GM18517 (cell line): Measurements from ENCODE around the gene DNAJC8.
A peak's percentile ranks its signal among the peaks of the same experiment; 100 is the strongest.

ENCODE experiments used
- ATAC-seq: cut with Tn5 transposase; IDR thresholded peaks from one replicate; pipeline ENCODE4 v1.9.1; 2021; ENCODE audit warnings: mild to moderate bottlenecking, moderate library complexity; ENCODE audit not compliant: unreplicated experiment

DNAJC8 gene

DNA sequence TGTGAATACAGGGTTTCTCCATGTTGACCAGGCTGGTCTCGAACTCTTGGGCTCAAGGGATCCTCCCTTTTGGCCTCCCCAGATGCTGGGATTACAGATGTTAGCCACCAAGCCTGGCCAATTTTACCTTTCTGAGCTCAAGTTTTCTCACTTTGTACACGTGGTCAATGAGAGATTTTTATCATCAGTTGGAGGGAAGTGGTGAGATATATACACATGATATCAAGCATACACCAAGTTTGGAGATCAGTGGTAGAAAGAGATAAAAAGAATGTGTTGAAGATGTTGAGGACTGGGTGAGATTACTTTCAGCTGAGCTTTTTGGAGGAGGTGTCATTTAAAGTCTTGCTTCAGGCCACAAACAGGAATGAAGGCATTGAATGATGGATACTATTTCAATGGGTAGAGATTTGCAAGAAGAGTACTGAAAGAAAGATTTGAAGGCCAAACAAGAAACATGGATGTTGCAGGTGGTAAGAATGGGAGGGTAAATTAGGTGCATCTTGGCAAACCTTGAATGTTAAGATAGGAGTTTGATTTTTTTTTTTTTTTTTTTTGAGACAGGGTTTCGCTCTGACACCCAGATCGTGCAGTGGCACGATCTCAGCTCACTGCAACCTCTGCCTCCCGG, 23.5 kb upstream of the DNAJC8 start:
- ATAC-seq: no peak

DNA sequence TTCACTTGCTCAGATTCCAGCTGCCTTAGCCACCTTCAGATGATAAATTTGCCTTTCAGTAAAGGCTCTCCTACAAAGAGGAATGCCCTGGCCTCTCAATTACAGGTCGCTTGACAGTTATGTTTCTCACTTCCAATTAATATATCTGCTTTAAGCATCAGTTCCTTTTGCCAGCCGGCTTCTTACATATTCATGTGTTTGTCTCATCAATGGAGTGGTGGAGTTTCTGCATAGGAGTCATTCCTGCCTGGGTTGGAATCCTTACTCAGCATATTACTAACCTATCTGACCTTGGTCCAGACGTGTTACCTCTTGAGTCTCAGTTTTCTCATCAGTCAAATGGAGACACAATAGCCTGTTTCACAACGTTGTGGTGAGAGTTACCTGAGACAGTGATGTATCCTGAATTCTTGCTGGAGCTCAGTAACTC, 17.1 kb upstream of the DNAJC8 start:
- ATAC-seq: no peak

DNA sequence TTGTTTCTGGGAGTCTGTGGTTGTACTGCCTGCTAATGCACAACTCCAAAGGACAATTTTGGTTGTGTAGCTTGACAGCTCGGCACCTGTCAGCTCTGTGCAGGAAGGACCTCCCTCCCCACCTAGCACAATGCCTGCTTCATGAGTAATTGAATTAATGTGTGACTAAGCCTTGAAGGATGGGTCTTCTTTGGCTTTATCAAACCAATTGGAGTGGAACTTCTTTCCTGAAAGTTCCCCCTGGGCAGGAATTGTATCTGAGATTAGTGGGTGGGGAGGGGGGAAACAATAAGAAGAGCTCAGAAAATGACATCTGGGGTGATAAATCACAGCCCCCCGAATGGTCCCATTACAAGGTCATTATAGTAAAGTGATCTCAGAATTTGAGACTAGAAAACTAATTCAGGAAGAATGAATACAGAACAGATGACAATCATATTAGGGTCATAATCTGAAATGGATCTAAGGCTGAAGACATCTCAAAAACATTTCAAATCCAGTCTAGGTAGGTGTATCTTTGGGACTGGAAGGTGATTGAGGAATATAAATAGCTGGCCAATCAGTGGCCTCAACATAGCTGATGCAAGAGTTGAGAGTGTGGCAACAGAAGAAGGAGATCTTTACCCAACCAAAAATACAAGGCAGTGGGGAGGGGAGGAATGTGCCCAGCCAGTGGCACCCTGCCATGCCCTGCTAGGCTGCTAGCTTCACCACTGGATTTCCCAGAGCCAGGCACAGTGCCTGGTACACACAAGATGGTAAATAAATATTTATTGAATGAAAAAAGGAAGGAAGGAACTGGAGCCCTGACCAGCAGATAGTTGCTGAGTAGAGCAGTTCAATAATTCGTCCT, 16.4 kb upstream of the DNAJC8 start:
- ATAC-seq: no peak

DNA sequence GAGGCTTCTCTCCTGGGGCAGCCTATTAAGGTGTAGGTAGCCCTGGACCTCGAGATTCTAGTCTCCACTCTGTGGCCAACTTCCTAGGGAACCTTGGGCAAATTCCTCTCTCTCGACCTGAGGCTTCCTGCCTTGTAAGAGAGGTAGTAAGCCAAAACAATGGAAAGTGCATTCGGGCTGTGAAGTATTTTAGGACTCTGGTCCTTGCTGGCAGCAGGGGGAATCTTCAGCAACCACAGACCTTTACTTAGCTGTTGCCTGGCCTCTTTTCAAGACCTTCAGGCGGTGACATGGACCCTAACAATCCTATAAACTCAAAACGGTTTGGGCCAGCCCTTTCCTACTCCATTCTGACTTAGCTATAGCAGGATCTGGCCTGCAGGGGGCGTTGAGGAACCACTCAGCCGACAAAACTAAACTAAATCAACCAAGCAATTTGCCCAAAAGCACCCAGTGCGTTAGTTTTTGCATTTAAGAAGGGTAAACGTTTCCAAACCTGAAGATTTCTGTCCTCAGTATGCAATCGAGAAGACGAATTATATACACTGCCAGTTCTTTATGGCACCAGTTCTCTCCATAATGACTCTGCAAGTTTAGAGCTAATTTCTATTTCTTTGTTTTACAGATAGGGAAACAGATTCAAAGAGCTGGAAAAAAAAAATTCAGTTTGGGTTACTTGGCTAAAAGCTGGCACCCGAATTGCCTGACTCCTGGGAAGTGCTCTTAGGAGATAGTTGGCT, 15.6 kb upstream of the DNAJC8 start:
- ATAC-seq: peak; percentile 33

DNA sequence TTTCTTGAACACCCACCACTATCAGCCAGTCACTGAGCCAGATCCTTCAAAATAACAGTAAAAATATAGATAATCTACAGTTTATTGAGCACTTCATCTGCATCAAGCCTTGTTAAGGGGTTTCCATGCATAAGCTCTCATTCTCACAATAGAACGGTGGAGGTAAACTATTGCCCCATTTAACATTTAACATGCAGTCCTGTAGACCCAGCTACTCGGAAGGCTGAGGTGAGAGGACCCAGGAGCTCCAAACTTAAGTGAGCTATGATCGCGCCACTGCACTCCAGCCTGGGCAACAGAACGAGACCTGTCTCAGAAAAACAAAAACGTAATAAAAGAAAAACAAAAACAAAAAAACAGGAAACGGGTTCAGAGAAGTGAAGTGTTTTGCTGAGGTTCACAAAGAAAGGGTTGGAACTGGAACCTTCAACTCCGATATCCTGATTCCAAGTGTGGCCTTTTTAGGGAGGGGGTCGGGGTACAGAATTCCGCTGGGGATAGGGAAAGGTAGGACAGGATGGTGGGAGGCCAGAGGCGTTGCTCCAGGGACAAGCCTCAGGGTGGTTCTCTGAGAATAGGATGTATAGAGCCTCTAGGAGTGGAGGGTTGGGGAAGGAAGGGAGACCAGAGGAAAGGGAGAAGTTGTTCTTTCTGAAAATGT, 14.9 kb upstream of the DNAJC8 start:
- no peak for ATAC-seq

DNA sequence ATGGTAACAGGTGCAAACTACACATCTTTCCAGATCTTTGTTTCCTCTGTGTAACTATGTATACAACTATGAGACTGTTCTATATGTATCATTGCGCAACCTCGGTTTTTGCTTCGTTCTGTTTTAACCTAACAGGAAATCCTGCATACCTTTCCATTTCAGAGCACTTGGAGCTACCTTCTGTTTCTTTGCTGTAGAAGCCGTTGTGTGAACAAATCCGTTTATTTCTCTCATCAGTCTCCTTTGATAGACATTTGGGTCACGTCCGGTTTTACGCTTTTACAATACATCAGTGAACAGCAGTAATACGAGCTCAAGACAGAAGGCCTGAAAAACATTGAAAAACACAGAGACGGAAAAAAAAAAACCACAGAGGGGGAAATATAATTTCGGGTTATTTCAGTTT, 13.6 kb upstream of the DNAJC8 start:
- ATAC-seq: no peak

DNA sequence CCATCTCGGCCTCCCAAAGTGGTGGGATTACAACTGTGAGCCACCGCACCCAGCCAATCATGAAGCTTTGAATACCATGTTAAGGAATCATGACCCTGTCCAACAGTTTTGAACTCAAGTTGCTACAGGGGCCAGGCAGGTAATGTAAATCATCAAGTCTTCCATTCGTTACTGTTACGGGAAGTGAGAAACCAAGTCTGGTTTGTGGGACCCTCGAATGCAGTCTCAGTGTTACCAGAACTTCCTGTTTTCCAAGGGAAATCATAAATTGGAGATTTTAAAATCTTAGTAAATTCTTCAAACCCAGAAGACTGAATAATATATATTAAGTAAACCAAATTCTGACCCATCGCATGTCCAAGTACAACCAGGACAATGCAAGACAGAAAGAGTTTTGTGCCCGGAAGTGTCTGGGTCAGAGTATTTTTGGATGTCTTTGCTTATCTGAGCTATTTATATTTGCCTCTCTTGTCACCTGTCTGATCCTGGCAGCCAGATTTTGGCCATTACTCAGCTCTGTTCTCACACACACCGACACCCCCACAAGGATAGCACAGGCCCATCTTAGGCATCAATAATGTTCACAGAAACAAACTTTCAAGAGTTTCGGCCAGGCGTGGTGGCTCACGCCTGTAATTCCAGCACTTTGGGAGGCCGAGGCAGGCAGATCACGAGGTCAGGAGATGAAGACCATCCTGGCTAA, 11.9 kb upstream of the DNAJC8 start:
- ATAC-seq: no peak

DNA sequence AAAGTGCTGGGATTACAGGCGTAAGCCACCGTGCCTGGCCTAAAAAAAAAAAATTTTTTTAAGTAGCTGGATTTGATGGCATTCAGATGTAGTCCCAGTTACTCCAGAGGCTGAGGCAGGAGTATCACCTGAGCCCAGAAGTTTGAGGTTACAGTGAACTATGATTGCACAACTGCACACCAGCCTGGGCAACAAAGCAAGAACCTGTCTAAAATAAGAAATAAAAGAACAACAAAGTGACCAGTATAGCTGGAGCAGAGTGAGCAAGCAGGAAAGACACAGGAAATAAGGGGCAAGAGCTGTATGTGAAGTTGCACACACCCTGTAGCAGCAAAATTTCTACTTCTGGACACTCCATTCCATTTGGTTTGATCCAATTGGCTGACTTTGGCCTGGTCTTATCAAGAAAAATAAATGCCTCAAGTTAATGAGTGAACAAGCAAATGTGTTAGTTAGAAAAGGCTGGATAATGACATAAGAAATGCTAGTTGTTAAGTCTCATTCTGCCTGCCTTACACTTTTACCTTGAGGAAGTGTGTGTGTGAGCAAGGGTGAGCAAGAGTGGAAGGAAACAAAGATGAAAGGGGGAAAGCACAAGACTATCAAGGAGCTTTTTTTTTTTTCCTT, 11.0 kb upstream of the DNAJC8 start:
- no peak for ATAC-seq

DNA sequence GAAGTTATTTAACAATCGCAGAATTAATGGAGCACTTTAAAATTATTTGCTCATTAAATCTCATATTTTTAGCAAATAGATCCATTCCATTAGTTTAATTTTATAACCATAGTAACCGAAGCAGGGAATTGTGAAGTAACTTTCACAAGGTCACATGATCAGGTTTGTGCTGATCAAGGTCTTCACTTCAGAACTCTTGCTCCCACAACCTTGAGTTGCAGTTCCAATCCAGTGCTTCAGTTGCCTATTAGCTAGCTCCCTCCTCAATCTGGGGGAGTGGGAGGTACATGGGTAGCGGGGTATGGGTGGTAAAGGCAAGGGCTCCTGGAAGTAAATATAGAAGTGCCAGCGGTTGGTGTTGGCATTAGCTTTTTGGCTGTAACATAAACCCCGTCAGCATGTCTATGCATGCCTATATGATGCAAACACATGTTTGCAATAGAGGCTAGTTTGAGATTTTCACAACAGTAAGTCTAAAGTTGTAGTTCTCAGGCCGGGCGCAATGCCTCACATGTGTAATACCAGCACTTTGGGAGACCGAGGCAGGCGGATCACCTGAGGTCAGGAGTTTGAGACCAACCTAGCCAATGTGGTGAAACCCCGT, 8.9 kb upstream of the DNAJC8 start:
- ATAC-seq: no peak

DNA sequence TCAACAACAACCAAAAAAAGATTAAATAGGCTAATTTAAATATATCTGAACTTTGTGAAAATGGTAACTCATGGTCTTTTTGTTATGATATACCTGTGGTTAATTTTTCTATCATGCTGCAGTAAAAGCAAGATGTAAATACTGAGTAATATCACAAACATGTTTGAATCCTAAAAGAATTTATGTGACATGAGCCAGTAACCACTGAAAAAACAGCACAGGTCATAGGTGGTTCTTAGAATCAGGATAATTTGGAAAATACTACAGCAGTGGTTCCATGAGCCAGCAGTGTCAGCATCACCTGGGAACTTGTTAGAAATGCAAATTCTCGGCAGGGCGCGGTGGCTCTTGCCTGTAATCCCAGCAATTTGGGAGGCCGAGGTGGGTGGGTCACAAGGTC, 7.2 kb upstream of the DNAJC8 start:
- ATAC-seq: no peak

DNA sequence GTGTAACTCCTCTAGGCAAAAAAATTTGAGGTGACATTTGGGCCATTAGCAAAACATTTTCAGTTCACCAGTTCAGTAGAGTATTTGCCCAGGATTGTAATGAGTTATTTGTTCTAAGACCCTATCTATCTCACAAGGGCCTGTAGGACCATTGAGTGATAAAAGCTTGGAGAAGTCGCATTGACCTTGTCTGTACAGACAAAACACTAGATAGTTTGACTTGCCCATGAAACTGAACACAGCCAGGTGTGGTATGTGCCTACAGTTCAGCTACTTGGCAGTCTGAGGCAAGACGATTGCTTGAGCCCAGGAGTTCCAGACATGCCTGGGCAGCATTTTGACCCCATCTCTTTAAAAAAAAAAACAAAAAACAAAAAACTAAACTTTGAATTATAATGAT, 6.2 kb upstream of the DNAJC8 start:
- ATAC-seq: no peak

DNA sequence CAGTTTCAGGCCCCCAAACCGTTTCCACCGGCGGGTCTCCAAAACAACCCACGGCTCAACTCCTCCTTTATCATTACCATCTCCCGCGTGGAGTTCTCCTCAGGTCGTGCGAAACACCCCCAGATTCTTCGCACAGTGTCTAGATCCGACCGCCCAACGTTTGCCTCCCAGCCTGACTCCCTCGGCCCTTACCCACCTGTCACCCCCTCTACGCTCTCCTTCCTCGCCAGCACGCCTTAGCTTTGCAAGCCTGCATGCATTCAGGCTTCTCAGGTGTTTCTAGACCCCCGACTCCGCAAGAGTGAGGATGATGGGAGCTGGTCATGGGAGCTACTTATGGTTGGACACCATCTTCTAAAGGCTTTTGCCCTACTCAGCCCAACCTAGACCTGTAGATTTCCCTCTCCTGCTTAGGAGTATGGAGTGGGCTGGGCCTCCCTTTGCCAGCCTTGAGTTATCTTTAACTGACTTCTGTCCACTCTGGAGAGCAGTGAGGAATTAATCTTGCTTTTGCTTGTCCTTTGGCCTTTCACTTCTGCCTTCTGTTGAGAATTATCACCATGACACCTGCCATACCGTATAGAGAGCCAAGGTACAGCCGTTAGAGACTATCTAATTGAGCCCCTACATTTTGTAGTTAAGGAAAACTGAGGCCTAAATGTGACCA, 4.0 kb upstream of the DNAJC8 start:
- no peak for ATAC-seq

DNA sequence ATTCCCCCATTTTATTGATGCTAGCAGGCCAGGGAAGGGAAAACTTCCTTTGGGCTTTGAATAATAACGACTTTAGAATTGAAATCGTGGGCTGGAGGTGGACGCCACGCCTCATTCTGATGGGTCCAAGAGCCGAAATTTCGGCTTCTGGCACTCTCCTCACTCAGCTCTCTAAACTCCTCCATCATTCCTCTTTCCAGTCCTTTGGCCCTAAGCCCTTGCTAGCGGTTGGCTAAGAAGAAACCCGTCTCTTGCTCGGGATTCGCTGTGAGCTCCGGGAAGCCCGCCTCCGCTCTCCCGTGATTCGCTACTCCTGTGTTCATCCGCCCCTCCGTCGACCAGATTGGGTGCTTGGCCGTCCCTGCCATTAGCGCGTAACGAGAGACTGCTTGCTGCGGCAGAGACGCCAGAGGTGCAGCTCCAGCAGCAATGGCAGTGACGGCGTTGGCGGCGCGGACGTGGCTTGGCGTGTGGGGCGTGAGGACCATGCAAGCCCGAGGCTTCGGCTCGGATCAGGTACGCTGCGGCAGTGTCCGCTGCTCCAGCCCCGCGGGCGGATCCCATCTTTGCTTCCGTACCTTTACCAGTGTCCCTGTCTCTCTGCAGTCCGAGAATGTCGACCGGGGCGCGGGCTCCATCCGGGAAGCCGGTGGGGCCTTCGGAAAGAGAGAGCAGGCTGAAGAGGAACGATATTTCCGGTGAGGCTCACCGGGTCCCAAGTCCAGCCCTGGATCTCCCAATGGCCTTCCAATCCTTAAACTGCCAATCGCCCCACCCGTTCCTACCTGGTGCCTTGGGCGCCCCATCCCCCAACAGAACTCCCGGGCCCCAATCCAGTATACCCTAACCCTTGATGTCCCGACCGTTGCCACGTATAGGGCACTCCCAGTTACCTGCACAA, 3.2 kb upstream of the DNAJC8 start, which contains the start of gene ATP5IF1:
TSS of gene ATP5IF1 (plus strand) at position 370 of the 901 bp plus-strand sequence. CDS start at position 430, 60 bp downstream.
- peak; percentile 86 for ATAC-seq

DNA sequence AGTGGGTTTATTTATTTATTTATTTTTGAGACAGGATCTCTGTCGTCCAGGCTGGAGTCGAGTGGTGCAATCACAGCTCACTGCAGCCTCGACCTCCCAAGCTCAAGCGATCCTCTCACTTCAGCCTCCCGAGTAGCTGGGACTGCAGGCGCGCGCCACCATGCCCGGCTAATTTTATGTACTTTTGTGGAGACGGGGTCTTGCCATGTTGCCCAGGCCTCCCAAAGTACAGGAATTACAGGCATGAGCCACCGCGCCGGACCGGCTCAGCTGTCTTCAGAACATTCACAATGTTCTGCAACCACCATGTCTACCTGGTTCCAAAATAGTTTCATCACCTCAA, 406 bp upstream of the DNAJC8 start:
- ATAC-seq: no peak

DNA sequence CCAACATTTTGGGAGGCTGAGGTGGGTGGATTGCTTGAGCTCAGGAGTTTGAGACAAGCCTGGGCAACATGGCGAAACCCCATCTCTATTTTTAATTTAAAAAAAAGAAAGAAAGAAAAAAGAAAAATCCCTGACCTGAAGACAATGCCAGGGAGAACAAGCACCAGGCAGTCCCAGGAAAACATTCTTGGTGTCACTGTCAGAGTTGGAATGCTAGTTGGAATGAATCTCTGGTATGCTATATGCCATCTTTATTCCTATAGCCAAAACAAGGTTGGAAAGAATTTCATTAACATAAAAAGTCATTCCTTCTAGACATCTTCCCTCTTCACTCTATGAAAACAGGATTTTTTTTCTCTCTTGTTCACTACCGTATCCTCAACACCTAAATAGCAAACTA, 2.8 kb downstream of the DNAJC8 start:
- no peak for ATAC-seq

DNA sequence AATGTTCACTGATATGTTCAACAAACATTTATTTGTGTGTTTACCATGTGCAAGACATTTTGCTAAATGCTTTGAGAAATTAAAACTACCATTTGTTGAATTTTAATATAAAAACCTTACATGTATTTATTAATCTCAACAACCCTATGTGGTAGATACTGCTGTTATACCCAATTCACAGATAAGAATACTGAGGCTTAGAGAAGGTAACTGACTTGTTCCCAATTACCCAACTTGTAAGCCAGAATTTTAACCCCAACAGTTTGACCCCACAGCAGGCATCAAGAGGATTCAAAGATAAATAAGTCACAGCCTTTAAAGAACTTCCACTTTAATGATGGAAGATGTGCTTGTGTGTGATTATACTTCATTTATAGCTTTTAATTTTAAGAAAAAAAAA, 3.7 kb downstream of the DNAJC8 start:
- no peak for ATAC-seq

DNA sequence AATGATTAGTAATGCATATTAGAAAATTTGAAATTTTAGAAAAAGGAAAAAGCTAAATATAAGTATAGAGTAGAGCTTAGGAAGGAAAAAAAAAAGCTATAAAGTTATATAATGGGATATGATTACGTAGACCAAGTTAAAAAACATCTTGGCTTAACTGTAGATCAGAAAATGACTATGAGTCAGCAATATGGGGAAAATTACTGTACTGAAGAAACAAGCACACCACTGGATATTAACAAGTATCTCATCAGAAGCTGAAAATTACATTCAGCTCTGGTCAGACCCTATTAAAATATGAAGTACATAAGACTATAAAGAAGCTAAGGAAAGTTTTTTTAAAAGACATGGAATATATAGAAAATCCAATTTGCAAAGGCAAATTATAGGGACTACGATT, 19.5 kb downstream of the DNAJC8 start:
- no peak for ATAC-seq

DNA sequence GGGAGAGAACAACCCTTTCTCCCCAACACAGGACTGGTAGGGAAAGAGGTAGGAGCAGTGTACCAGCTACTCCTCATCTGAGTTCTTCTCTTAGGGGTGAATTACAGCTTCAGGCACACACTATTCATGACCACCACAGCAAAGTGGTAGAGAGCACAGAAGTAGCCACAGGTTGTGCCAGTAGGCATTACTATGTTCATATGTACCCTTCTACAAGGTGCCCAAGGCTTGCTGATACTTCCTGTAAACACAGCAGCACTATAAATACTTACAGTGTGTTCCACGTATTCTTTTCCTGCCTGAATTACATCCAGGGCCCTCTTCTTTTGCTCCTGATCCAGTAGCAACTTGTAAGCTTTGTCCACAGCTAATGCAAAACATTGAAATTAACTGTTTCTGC, 23.1 kb downstream of the DNAJC8 start:
- no peak for ATAC-seq
